GM21367 (cell line): ENCODE measurements around the gene MACROD1.

ENCODE experiments used
- ATAC-seq: cut with Tn5 transposase; IDR thresholded peaks from one replicate; pipeline ENCODE4 v1.9.1; 2021; ENCODE audit not compliant: unreplicated experiment

The MACROD1 gene

DNA sequence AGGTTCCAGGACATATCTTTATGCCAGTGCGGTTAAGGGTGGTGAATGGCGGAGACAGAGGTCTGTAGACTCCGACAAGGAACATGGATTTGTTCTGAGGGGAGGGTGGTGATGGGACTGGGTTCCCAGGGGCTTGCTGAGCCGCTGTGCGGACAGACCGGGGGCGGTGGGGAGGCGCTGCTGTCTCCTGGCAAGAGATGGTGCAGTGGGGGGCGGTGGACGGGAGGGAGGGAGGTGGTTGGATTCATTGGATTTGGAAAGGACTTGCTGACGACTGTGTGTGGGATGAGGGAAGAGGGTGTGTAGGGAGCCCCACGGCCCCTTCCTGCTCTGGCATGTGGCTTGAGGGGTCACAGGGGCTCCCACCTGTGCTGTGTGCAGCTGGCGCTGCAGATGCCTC is 87.0 kb downstream of the MACROD1 start:
- ATAC-seq = no peak

DNA sequence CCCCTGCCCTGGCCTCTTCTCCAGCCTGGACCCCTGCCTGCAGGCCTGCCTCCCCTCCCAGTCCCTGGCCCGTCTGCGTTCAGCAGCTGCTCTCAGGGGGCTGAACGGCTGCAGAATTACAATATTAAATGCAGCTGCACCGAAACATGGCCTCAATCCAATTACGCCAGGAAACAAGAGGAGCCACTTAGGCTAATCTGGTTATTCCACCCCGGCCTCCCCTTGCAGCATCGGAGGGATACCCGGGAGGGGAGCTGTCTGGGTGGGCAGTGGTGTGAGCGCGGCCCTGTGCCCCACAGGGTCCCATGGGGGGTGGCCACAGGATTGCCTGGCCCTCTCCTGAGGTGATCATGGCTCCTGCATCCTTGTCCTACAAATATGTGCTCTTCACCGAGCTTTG is 87.6 kb downstream of the MACROD1 start:
- ATAC-seq = no peak

GRCh38 chr11:64077607-64078006 is 88.3 kb downstream of the MACROD1 start:
- no peak for ATAC-seq

DNA sequence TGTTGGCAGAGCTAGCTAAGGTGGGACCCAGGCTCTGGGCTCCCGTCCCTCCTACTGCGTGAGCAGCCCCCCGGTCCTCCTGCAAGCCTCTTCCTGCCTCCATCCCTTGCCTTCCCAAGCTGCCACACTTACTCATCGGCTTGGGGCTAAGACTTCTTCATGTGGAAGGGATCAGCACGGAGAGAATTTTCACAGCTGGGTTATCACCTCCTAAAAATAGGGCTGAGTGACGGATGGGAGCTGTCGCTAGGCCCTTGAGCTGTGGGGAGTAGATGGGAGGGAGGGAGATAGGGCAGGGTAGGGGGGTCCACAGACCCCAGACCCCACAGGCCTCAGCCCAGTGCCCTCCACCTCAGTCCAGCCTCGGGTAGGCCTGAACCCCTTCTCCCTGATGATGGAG is 89.2 kb downstream of the MACROD1 start:
- ATAC-seq = no peak

GRCh38 chr11:64074239-64074638 is 91.7 kb downstream of the MACROD1 start:
- no peak for ATAC-seq

GRCh38 chr11:64073542-64073941 is 92.4 kb downstream of the MACROD1 start:
- ATAC-seq = no peak

- ATAC-seq = no peak
These were observed 93.0 kb downstream of the MACROD1 start for GRCh38 chr11:64072871-64073270.

DNA sequence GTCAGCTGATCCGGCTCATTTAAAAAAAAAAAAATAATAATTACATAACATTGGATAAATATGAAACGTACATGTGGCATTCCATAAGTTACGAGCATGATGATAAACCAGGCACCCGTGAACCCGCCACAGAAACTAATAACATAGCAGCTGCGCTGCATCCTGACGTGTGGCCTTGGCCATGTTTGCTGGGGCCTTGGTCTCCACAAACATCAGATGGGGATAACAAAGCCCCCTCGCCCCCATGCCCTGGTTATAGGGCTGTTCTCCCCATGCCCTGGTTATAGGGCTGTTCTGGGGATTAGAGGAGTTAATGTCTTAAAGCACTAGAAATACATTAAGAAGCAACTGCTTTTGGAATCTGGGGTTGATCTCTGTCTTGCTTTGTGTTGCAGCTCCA is 93.5 kb downstream of the MACROD1 start:
- ATAC-seq = no peak

DNA sequence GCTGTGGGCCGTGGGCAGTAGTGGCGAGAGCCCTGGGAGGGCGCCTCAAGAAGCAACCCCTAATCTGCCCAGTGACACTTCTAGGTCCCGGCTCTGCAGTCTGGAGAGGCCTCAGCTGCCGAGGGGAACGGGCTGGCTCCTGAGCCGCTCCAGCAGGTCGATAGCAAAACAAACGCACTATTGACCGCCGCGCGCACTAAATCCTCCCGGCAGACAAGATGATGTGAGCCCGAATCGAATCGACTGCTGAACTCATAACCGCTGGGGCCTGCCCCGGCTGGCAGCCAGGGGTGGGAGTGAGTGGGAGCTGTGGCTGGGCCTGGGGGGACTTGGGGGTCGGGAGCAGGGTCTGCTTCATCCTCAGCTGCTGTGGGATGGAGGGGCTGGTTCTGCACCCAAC is 94.1 kb downstream of the MACROD1 start:
- ATAC-seq = no peak

- no peak for ATAC-seq
These were observed 95.6 kb downstream of the MACROD1 start for GRCh38 chr11:64070314-64070681.

DNA sequence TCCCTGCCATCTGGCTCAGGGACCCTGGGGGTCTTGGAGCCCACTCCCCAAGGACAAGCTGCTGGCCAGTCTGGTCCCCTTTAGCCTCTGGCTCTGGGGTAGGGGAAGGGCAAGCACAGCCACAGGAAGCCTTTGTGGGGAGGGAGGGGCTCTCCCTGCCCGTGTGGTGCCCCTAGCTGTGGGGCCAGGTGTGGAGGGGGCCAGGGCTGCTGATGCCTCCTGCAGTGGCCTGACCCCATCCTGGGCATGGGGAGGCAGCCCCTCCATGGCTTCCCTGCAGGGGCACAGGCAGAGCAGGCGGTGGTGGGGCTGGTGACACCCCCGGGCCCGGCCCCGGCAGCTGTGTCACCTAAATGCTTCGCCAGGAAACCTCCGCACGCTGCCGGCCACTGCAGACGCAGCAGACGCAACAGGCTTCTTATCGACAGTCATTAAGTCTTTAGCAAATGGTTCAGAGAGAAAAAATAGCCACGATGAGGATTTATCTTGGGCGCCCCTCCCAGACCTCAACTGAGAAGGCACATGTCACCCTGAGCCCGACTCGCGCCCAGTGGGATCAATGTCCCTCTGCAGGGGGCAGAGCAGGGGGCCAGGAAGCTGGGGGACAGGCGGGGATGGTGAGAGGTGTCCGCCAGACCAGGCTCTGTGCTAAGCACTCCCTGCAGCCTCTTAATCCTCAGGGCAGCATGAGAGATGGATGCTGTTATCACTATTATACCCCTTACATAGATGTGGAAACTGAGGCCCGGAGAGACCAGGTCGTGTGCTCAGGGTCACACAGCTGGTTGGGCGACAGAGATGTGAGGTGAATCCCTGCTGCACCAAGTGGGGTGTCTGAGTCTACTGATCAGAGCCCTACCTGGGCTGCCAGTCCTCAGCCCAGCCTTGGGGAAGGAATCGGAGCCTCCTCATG is 96.3 kb downstream of the MACROD1 start:
- ATAC-seq = no peak

DNA sequence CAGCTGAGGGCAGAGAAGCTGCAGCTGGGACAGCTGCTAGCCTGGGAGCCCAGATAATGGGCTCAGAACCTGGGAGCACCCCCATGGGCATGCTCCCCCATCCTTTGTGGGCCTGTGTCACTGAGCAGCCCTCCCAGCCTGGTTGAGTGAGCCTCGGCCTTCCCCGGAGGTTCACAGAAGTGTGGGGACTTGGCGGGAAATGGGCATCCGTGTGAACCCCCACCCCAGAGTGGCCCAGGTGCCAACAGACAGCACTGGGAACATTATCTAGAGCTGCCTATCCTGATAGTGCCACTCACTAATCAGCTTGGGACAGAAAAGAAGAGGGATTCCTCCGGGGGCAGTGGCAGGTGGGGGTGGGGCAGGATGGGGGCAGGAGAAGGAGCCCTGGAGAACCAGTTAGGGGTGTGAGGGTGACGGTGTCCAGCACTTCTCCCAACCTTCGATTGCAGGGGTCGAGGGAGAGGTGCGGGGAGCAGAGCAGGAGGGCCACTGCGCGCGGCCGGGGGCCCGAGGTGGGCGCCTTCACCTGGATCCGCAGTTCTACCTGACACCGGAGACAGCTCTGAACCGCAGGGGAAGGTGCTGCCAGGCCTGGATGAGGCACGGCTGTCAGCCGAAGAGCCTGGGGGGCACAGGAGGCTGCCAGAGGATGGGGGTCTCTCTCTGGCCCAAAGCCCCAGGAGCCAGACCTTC is 97.1 kb downstream of the MACROD1 start:
- no peak for ATAC-seq

GRCh38 chr11:64067230-64067993 is 98.5 kb downstream of the MACROD1 start:
- no peak for ATAC-seq

DNA sequence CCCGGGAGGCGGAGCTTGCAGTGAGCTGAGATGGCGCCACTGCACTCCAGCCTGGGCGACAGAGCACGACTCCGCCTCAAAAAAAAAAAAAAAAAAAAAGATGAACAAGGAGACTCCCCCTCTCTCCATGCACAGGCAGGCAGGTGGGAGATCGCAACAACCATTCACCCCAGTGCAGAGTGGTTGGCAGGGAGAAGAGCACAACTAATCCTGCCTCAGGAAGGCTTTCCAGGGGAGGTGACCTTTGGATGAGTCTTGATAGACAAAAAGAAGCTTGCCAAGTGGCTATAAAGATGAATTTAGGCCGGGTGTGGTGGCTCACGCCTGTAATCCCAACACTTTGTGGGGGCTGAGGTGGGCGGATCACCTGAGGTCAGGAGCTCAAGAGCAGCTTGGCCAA is 100.2 kb downstream of the MACROD1 start:
- no peak for ATAC-seq

DNA sequence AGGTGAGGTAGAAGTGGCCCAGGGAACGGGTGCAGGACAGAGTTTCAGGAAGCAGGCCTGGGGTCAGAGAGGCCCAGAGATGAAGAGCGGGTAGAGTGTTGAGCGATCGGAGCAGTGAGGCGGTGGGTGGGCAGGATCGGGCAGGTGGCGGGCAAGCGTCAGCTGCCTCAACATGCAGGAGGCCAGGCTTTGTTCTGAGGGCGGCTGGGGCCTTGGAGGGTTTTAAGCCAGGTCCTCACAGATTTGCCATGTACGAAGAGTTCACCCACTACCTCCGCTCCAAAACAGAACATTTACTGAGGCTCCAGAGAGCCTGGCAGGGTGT is 100.8 kb downstream of the MACROD1 start:
- no peak for ATAC-seq

DNA sequence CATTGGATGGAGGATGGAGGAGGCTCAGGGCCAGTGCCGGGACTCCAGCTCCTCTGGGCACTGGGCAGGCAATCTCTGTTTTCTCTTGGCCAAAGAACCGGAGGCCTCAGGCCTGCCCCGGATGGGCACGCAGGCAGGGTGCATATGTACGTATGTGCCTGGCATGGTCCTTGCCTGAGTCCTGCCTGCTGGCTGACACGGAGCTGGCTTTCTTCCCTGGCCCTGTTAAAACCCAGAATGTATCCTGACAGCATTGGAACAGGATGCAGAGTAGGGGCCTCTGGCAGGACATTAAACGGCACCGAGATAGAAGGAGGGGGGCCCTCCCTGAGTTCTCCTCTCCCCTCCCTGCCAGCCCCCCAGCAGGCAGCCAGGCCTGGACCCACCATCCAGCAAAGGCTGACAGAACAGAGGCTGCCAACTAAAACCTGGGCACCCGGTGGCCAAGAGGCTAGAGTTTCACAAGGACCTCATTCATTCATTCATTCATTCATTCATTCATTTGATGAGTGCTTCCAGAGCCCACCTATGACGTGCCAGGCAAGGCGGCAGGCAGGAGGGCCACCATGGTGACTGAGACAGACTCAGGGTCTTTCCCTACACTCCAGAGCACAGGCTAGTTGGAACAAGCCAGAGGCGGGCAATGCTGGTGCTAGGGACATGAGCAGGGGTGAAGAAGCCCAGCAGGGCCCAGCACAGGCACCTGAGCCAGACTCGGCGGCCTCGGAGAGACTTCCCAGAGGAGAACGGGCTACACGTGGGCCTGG is 101.4 kb downstream of the MACROD1 start:
- no peak for ATAC-seq

- ATAC-seq = no peak
These were observed 102.1 kb downstream of the MACROD1 start for GRCh38 chr11:64063777-64064176.

DNA sequence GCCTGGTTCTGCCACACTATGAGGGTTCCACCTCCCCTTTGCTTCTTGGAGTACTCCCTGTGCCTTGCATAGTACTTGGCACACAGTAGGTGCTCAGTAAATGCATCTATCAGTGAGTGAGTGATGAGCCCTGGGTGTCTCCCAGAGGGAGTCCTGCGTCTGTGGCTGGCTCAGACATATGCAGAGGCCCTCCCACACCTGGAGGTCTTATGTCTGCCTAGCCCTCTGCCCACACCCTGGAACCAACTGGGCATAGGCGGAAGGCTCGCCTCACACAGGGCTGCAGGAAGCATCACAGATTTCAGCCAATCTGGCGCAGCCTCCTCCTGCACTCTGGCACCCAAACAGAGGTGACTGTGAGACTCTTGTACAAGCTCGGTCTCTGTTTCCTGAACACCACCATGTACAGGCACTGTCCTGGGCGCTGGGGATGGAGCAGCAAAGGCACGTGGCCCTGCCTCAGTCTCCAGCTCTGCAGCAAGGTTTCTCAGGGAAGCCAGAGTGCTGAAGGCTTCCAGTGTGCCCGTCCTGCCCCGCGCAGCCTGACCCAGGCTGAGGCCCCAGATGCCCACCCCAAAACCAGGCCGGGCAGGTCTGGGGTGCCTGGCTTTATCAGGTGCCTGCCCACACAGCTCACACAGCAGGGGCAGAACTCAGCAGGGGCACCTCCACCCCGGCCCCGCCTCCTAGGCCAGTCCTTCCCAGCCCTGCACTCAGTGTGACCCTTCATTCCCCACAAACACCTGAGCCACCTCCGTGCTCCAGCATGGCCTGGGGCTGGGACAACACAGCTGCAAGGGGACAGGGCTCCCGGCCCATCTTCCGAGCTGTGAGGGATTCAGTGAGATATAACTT is 103.5 kb downstream of the MACROD1 start:
- no peak for ATAC-seq

DNA sequence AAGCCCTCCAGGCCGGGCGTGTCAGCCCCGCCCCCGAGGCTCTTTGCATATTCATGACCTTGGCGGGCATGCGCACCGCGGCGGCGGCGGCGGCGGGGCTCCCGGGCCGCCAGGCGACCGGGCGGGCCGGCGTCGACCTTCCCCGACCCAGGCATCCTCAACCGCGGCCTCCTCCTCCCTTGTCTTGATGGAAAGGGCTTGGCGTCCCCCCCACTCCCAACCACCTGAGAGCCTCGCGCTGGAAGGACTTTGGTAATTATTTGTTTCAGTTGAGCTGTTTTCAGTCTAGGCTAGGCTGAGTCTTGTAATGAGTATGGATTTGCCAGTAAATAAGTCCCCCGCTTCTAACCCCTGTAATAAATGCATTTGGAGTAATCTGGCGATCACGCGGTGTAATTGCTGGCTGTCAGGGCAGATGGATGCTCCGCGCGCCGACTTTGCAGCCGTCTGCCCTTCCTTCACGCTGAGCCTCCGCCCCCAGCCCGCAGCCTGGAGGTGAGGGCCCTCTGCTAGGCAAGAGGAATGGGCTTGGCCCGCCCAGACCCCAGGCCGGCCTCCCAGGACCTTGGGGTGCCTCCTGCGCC is 105.0 kb downstream of the MACROD1 start:
- no peak for ATAC-seq
